Inflammatory macrophage treated with lipopolysaccharide for 1 hour (primary cell): ENCODE results near the gene TMEM143.
A peak's percentile ranks its signal among the peaks of the same experiment; 100 is the strongest.
"Not testable (repeated sequence)": the region's sequence is repeated elsewhere in the genome, so short reads cannot be mapped to it uniquely, and the experiment has no call there.

Experiments used
- DNase-seq, 2 donors: peaks; one replicate each; pipeline ENCODE4 v3.0.0-alpha.2; 2020 to 2022

The TMEM143 gene

DNA sequence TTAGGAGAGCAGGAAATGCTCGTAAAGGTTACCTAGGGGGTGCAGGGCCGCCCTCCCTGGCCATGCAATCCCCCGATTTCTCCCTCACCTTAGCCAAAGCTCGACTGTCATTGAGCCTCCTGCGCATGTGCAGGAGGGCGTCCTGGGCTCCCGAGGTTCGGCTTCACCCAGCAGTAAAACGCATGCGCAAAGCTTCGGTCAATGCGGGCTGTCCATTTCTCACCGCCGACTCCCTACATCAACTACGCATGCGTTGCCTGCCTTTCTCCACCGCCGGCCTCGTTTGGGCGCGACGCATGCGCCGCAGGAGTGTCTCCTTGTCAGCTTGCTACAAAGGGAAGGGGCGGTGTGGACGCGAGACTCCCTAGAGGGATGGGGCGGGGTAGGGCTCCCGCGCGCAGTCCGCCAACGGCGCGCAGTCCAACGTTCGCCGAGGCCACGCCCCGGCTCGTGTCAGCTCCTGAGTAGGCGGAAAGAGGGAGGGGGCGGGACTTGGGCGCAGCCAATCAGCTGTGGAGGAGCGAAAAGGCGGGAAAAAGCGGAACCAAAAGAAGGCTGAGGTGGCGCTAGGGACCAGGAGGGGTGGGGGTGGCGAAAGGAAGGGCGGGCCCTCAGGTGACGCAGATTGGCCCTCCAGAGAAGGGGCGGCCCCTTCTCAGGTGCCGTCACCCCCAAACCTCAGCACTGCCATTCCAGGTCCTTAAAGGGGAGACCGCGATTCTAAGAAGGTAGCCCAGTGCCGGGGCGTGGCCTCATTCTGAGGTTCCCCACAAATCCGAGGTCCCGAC is at the start of gene TMEM143, which contains the start of gene SYNGR4:
TSS of gene TMEM143 (minus strand) at position 131 of the 788 bp plus-strand sequence. CDS start at position 111, 20 bp downstream.
TSS of gene SYNGR4 (plus strand) at position 558 of the 788 bp plus-strand sequence. CDS start 1,476 bp downstream, outside the sequence.
- peak; percentile 99 to 100 for DNase-seq

DNA sequence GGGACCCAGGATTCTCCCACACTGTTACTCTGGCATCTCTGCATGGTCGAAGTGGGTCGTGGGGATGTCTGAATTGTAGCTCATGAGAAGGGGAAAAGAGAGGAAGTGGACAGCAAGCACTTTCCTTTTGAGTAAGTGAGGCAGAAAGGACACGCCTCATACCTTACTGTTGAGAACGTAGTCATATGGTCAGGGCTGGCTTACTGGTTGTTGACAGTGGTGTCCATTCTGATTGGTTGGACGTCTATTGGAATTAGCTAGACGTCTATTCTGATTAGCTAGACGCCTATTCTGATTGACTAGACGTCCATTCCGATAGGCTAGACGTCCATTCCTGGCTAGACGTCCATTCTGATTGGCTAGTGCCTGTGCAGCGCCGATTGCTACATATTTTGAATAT is 42.1 kb upstream of the TMEM143 start:
- DNase-seq: no peak

DNA sequence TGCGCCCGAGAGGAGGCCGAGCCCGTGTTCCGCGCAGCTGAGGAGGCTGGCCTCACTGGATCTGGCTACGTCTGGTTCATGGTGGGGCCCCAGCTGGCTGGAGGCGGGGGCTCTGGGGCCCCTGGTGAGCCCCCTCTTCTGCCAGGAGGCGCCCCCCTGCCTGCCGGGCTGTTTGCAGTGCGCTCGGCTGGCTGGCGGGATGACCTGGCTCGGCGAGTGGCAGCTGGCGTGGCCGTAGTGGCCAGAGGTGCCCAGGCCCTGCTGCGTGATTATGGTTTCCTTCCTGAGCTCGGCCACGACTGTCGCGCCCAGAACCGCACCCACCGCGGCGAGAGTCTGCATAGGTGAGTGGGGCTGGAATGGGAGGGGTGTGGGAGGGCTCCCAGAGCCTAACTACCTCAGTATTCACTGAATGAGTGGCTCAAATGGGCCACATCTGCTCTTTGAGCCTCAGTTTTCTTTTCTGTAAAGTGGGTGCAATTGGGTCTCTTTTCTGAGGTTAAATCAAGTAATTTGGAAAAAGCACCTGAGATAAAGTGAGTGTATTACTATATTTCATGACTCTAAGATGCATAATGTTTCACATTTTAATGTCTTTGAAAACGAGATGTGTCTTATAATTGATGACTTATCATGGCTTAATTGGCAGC is 41.4 kb upstream of the TMEM143 start:
- DNase-seq: no peak

DNA sequence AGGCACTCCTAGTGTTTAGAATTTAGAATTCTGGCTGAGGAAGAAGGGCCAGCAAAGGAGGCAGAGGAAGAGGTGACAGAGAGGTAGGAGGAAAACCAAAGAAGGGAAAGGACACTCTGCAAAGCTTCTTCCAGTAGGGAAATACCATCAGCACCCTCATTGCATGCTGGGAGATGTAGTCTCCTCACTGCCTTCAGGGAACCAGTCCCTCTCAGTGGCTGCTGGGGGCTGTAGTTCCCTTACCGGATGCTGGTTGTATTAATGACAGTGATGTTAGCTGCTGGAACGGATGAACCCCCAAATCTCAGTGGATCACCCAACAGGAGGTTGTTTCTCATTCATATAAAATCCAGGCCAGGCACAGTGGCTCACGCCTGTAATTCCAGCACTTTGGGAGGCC is 39.9 kb upstream of the TMEM143 start:
- peak; percentile 64 to 70 for DNase-seq

- DNase-seq: no peak
Observed at GRCh38 chr19:48401287-48401686, 37.5 kb upstream of the TMEM143 start.

GRCh38 chr19:48400018-48400742 is 36.4 kb upstream of the TMEM143 start:
- DNase-seq: peak in 1 of 2 donors; percentile 21

DNA sequence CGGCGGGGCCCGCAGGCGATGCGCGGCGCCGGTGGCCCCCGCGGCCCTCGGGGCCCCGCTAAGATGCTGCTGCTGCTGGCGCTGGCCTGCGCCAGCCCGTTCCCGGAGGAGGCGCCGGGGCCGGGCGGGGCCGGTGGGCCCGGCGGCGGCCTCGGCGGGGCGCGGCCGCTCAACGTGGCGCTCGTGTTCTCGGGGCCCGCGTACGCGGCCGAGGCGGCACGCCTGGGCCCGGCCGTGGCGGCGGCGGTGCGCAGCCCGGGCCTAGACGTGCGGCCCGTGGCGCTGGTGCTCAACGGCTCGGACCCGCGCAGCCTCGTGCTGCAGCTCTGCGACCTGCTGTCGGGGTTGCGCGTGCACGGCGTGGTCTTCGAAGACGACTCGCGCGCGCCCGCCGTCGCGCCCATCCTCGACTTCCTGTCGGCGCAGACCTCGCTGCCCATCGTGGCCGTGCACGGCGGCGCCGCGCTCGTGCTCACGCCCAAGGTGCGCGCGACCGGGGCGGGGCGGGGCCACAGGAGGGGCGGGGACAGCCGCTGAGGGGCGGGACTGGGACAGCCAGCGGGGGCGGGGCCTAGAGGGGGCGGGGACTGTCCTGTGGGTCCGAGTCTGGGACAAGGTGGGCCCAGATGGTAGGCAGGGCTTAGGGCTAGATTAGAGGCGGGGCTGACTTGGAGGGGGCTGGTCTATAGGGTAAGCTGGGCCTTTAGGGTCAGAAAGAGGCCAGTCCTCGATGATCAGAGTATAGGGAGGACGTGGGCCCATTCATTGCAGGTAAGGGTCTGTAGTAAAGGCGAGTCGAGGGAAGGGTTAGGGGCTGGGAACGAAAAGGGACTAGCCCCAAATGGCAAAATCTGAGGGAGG is 34.9 kb upstream of the TMEM143 start:
- DNase-seq: peak; percentile 73 to 76

DNA sequence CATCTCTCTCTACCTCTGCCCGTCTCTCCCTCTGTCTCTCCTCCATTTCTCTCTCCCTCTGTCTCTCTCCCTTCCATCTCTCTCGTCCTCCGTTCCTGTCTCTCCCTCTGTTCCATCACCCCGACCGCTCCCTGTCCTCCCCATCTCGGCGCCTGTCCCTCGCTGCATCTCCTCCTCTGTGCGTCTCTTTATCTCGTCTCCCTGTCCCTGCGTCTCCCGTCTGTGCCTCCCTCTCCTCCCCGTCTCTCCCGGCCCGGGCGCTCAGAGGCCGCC is 34.3 kb upstream of the TMEM143 start:
- DNase-seq: no peak

DNA sequence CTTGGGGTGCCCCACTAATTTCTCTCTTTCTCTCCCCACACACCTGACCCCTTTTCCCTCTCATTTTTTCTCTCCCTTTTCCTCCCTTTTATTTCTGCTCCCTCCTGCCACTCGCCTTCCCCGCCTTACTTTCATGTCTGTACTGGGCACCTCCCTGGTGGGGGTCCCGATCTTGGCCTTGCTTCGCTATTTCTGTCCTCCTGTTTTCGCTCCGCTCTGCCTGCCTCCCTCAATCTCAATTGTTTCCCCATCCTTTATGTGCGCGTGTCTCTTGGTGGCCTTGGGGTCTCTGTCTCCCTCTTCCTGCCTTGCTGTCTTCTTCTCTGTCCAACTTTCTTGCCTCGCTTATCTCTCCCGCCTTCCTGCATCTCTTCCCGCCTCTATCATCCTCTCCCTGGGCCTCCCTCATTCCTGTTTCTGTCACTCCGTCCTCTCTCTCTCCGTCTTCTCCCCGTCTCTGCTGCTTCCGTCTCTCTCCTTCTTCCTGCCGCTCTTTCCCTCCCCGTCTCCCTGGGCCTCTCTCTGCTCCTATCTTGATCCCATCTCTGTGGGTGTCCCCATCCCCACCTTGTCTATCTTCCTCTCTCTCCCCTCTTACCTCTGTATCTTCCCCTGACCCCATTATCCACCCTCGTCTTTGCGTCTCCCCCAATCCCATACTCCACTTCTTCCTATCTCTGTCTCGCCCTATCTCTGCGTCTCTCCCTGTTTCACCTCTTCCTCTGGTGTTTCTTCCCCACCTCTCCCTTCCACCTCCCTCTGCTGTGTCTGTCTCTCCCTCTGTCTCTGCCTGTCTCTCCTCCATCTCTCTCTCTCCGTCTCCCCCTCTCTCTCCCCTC is 33.7 kb upstream of the TMEM143 start:
- no peak for DNase-seq

GRCh38 chr19:48396824-48397176 is 33.1 kb upstream of the TMEM143 start:
- DNase-seq: no peak

GRCh38 chr19:48396016-48396823 is 32.5 kb upstream of the TMEM143 start:
- no peak for DNase-seq

GRCh38 chr19:48395499-48395898 is 31.8 kb upstream of the TMEM143 start:
- DNase-seq: no peak

DNA sequence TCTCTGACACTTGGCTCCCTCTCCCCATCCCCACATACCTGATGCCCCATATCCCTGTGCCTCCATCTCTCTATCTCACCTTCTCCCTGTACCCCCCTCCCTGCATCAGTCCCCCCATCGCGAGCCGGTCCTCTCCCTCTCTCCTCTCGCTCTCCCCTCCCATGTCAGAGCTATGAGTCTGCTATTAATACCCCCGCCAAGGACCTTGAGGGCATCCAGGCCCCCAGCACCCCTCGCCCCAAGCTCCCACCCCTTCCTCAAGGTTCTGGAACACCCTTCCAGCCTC is 31.4 kb upstream of the TMEM143 start:
- no peak for DNase-seq

GRCh38 chr19:48394331-48395169 is 30.8 kb upstream of the TMEM143 start:
- no peak for DNase-seq

DNA sequence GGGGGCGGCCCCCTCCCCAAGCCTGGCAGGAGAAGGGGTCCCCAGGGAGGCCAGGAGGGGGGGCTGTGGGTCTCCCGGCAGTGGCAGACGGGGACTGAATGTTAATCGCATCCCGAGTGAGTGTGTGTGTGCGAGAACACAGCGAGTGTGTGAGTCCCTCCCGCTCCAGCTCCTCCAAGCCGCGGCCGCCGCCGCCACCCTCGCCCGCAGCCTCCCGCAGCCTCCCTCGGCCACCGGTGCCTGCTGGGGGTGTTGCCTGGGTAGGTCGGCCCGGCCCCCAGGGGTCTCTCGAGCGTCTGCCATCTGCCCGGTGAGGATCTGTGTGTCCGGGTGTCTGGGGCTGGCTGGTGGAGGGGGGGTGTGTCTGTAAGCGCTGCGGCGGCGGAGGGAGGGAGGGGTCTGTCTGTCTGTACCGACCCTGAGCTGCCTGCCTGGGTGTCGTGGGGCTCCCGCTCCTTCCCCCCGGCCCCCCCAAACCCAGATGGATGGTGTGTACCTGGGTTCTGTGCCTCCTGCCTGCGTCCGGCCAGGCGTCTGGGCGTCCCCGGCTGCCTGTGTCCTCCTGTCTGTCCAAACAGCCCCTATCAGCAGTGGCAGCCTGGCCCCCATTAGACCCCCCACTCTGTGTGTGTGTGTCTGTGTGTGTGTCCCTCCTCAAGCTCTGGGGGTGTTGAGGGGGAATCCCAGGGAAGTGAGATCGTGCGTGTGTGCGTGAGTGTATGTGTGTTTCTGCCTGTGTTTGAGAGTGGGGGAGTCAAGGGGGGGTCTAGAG is 30.0 kb upstream of the TMEM143 start, which contains the start of gene GRIN2D:
TSS of gene GRIN2D (plus strand) at position 110 of the 772 bp plus-strand sequence. CDS start 4,725 bp downstream, outside the sequence.
- no peak for DNase-seq

GRCh38 chr19:48392860-48393558 is 29.3 kb upstream of the TMEM143 start:
- DNase-seq: no peak

DNA sequence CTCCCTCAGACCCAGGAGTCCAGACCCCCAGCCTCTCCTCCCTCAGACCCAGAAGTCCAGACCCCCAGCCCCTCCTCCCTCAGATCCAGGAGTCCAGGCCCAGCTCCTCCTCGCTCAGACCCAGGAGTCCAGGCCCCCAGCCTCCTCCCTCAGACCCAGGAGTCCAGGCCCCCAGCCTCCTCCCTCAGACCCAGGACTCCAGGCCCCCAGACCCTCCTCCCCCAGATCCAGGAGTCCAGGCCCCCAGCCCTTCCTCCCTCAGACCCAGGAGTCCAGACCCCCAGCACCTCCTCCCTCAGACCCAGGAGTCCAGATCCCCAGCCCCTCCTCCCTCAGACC is 28.2 kb upstream of the TMEM143 start:
- not testable (repeated sequence) for DNase-seq

DNA sequence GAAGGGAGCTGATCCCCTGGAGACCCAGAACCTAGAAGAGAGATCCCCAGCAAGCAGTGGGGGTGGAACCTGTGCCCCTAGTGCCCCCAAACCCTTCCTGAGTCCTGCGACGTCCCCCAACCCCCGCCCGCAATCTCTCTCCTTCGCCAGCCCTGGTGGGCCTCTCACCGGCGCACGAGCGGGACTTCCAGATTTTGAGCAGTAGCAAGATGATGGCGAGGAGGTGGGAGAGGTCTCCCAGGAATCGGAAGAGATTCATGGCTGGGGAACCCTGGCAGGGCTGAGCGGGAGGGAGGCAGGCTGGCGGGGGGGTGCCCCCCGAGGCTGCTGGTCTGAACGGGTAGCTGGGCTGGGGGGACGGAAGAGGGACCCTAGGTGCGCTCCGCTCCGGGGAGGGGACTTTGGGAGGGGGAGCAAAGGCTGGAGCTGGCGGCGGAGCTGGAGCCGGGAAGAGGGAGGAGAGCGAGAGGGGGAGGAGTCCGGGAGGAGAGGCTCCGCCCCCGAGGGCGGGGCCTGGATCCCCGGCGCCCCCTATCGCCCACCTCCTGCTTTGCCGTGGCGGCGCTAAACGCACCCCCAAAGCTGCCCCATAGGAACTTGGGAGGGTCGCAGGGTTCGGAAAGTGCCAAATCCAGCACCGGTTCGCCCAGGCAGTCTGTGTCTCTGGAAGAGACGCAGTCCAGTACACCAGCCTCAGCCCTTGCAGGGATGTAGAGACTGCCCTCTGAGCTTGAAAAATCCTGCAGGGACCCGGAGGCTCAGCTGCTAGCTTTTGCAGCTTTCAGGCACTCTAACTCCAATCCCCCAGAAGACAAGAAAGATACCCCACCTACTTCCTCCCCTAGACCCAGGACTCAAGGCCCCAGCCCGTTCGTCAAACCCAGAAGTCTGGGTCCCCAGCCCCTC is 27.6 kb upstream of the TMEM143 start, which contains the start of gene KDELR1:
TSS of gene KDELR1 (minus strand) at position 452 of the 906 bp plus-strand sequence. CDS start at position 259, 193 bp downstream.
- DNase-seq: peak; percentile 57 to 91
